ENCODE data around the gene CHN2.

Gene CHN2

DNA sequence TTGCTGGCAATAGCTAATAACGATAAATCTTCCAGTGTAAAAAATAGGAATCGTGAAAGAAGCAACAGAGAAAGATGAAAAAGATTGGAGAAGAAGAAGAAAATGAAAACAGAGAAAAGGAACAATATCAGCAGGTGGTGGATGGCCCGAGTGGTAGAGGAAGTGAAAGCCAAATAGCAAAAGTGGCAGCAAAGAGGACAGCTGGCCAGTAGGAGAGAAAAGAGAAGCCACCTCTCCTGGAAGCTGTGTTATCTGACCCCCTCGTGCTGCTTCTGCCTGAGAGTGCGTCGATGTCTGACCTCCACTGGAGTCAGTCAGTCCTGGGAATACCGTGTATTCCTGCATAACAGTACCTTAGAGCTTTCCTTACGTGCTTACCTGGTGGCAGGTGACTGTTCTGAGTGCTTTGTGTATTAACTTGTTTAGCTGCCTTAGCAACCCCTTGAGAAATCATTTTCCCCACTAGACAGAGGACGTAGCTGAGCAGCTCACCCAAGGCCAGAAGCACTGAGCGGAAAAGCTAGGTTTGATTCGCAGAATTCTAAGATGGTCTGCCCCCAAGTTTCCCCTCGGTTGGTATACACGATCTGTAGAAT is 88.3 kb downstream of the CHN2 start:
- no peak for DNase-seq (ENCODE audit: low read depth in 2 of 3, low spot score in 1 of 3)

DNA sequence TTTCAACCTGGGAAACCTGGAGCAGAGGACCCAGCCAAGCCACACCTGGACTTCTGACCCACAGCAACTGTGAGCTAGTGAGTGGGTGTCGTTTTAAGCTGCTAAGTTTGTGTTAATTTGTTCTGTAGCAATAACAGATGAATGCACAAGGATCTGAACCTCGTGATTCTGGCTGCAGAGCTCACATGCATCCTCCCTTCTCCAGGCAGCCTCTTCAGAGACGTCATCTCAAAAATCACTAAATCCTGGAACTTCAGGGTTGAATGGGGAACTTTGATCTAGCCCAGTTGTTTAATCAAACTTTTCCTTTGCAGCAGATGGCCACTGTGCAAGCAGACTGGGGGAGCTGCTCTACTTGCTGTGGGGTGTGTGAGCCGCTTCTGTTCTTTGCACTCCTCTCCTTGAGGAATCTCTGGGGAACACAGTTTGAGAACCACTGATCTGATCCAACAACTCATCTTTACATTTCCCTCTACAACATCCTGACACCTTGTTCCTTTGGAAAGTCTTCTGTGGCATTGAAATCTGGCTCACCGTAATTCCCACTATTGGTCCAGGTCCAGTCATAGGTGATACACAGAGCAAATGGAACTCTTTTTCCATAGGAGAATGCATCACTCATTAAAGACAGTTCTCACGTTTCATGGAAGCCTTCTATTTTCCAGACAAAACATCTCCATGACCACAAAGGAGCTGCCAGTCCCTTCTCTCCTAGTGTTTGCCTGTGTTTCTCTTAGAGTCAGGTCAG is 90.3 kb downstream of the CHN2 start:
- DNase-seq (ENCODE audit: low read depth in 2 of 3, low spot score in 1 of 3) = no peak

DNA sequence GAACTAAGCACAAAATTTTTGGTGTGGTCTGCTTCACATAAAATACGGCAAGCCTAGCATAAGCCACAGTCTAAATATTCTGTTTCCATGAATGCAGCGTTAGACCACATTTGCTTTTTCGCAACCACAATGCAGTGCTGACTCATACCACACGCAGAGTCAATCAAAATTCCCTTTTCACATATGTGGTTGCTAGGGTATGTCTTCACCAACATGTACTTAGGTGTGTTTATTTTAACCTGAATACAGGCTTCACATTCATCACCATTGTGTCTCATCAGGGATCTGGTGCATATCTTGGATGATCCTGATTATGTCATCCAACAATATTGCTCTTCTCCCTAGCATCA is 90.8 kb downstream of the CHN2 start:
- peak; percentile 16 to 47 (median 23) for DNase-seq (ENCODE audit: low read depth in 2 of 3, low spot score in 1 of 3)

DNA sequence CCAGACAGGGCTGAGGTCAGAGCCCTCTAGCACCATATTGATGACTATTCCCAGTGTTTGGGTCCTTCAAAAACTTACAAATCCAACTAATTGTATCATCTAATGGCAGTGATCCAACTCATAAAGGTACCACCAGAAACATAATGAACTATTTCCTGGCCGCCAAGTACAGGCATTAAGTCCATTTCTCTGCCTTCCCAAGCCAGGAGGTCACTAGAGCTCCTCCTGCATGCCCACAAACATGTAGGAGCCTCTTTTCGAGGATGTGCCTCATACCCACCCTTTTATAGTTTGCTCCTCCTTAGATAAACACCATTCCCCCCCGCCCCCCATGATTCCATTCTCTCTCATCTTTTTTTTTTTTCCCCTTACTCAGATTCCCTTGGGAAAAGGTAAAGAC is 91.3 kb downstream of the CHN2 start:
- no peak for DNase-seq (ENCODE audit: low read depth in 2 of 3, low spot score in 1 of 3)

DNA sequence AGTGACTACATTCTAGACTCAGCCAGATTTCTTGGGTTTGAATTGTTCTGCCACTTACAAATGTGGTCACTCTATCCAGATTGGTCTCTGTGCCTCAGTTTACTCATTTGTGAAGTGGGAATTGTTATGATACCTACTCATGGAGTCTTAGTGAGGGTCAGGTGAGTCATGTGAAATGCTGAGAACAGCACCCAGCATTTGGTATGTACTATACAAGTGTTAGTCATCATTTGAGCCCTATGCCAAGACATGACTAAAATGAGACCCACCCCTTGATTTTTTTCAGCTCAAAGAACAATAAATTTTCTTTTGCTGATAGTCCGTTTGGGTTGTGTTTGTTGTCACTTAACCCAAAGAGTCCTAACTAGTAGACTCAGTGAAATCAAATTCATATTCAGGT is 92.8 kb downstream of the CHN2 start:
- no peak for DNase-seq (ENCODE audit: low read depth in 2 of 3, low spot score in 1 of 3)

DNA sequence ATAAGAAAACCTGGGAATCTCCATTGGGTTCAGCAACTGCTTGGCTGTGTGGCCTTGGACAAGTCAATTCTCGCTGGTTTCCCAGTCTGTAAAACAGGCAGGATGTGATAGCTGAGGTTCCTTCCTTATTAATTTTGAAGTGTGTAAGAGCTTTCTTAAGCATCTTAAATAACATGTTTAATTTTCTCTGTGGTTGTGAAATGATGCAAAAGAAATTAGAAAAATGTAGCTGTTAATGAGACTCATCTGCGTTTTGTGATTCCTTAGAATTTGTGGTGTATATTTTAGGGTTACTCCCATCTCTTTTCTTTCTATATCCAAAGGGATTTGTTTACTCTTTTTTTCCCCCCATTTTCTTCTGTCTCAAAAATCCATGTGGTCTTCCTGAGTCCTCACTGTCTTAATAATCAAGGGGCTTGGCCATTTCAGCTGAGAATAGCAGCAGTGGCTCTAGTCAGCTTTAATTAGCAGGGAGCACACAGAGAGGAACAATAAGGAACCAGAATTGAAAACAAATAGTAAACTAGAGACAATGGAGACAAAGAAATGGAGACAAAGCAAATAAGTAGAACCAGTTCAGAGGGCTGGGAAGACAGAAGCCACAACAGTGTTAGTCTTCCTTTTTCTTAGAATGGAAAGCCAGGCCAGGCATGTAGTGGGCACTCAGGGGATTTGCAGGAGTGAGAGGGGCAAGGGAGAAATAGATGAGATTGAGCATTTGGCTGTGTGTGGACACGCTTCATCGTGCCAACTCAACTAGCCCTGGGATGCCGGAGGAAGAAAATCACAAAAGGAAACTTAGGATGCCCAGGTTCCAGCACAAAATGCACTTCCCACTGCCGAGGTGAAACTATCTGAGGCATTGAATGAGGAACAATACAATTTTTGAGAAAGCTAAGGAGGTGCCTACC is 93.9 kb downstream of the CHN2 start:
- no peak for DNase-seq (ENCODE audit: low read depth in 2 of 3, low spot score in 1 of 3)

DNA sequence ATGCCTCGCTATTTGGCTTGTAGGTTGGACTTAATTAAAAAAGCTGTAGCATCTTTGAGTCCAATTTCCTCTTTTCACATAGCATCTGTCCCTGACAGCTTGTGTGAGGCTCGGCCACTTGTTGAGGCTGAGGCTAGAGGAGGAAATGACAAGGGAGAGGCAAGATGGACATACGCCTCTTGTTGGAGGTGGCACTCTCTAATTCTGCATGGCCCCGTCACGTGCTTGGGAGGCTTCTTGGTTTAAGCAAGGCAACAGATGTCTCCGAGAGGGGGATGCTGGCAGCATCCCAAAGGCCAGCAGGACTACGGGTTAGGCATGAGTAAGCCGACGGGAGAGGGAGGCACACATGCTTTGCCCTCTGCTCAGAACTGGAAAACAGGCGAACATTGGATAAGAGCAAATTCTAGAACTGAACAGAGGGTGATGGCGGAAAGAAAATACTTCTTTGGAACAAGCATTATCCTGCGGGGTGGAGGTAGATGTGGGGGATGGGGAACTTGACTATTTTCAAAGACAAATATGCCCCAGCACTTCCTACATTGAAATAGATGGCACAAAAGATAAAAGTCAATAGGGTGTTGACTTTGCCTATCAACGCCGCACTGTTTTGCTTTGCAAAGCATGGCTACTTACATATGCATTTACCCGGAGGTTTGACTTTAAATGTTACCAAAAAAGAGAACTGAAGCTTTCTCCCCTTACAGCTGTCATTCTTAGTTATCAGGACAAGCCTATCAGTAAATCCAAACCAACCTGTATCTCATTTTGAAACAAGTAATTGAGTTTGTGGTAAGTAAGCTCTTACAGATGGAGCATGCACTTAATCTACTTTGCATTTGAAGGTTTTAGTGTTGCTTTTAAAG is 94.8 kb downstream of the CHN2 start:
- DNase-seq (ENCODE audit: low read depth in 2 of 3, low spot score in 1 of 3) = no peak

DNA sequence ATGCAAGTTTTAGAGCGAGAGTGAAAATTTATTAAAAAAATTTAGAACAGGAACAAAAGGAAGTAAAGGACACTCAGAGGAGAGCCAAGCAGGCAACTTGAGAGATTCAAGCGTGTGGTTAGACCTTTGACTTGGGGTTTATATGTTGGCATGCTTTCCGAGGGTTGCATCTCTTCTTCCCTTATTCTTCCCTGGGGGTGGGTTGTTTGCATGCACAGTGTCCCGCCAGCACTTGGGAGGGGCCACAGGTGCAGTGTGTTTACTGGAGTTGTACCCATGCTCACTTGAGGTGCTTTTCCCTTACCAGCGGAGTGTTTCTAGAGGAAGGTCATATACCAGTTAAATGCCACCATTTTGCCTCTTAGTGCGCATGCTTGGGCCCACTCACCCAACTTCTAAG is 96.3 kb downstream of the CHN2 start:
- DNase-seq (ENCODE audit: low read depth in 2 of 3, low spot score in 1 of 3) = no peak

DNA sequence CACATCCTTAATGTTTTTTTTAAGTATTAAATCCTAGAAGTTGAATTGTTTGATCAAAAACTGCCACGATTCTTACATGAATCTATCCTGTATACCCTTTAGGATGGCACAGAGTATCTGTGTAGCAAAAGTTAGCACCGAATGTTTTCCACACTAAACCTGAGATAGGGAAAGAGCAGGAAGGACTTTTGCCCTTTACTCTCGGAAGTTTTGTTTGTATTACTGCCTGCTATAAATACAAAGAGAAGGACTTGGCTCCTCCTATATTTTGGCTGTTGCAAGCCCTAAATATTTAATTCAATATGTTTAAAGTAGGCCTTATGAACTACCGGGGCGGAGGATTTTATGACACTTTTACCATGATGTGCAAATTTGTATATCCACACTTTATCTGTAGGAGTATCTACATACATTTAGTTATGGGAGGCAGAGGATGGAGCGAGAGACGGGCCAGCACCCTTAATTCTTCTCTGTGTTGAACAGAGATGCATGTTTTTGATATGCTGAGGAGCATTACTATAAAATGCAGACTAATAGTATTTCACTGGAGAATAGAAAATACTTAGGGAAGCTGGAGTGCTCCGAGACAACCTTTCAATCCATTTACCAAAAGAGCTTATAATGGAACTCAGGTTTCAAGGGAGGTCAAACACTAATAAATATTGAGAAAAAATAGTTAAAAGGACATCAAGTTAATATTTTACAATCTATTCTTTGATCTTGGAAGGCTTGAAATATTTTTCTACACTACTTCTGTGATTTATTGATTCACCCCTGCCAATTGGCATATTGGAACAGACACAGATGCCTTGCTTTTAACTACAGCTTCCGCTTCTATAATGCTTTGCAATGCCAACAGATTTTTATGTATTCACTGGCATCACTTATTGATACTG is 97.4 kb downstream of the CHN2 start:
- DNase-seq (ENCODE audit: low read depth in 2 of 3, low spot score in 1 of 3) = no peak

DNA sequence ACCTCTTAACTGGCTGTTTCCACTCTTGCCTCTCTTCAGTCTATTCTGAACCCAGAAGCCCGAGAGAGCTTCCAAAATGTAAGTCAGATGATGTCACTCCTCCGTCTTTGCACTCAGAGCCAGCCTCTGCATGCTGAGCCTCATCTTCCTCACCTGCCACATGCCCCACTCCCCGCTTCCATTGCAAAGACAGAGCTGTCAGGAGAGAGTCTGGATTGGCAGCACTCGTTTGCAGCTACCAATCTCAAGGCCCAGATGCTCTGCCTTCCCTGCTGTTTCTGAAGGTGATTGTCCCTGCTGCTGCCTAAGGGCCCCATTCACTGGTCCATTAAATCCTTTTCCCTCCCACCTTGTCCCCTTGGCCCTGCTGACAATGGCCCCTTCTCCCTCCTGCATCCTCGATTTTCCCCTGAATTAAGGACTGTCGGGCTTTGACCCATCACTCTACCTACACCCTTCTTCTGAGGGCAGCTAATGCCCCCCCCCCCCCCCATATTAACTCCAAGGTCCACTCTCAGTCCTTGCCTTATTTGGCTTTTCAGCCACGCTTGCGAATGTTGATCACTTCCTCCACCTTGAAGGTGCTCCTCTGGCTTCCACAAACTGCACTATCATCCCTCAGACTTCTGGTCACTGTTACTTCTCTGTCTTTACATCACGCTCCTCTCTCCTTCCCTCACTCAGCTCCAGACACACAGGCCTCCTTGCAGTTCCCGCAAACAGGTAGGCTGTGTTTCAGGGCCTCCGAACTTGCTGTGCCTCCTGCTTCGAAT is 98.5 kb downstream of the CHN2 start:
- no peak for DNase-seq (ENCODE audit: low read depth in 2 of 3, low spot score in 1 of 3)

DNA sequence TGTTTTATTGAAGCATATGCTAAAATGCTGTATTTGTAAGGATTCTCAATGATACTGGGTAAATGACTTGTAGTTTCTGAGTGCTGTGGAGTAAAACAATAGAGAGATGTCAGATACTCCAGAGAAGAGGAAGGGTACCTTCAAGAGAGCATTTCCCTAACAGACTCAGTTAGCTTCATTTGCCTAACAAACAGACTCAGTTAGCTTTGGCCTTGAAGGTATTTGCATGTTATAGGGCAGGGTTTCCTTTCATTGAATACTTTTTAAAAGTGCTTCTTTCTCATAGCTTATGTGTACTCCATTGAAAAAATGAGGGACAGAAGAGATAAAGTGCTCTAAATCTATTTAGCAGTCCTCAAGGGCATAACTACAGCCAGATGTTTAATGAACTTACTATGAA is 101.8 kb downstream of the CHN2 start:
- no peak for DNase-seq (ENCODE audit: low read depth in 2 of 3, low spot score in 1 of 3)

DNA sequence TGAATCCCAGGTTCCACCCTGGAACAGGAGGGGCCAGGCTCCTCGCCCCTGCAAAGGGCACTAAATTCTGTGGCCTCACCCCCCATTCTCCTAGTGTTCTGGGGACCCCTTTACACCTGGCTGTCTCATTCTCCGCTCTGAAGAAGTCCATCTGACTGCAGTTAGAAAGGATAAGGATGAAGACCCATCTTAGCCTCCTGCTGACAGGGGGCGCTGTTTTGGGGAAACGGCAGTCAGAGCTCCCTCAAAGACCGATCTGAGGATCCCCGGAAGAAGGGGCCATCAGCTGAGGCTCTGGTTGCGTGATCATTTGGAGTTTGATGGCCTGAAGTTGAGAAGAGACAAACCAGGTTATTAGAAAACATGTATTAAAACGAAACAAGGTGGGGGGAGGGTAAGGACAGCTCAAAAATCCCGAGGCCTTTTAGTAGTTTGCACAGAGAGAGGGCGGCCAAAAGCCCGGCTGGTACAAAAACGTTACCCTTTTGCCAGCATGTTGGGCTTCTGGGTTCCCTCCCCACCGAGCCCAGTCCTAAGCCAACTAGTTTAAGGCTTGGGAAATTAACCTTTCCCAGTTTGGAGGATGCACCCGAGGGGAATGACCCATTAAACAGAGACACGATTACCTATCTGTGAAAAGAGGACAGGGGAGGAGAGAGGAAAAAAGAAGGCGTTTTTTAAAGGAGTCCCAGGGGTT is 102.8 kb downstream of the CHN2 start:
- peak in 1 of 3 donors; percentile 10 for DNase-seq (ENCODE audit: low read depth in 2 of 3, low spot score in 1 of 3)

DNA sequence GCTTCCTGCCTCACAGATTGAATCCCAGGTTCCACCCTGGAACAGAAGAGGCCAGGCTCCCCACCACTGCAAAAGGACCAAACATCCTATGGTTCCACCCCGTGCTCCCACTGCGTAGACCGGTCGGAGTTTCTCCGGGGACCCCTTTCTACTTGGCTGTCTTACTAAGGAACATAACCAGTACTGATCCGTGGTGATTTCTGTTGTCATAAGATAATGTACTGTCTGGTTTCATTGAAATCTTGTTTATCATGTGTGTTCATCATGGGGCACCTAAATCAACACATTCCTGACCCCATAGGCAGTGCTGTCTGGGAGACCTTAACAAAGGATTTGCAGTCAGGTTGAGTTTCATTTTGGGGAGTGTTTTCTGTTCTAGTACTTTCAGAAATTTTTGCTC is 104.5 kb downstream of the CHN2 start:
- no peak for DNase-seq (ENCODE audit: low read depth in 2 of 3, low spot score in 1 of 3)

DNA sequence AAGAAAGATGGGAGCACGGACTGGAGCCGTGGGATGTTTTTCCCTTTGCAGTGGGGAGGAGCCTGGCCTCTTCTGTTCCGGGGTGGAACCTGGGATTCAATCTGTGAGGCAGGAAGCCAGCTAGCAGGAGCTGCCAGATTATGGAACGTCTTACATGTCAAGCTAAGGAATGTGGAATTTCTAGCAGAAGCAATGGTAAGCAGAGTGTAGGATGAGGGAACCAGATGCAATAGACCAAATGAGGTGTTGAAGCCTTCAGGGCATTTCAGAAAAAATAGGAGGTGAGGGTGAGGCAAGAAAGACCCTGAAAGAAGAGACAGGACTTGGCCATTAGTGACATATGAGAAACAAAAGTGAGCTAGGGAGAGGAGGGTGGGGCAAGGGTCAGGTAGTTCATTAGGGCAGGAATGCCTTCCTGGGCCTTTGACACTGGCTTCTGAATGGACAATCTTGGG is 105.5 kb downstream of the CHN2 start:
- no peak for DNase-seq (ENCODE audit: low read depth in 2 of 3, low spot score in 1 of 3)

DNA sequence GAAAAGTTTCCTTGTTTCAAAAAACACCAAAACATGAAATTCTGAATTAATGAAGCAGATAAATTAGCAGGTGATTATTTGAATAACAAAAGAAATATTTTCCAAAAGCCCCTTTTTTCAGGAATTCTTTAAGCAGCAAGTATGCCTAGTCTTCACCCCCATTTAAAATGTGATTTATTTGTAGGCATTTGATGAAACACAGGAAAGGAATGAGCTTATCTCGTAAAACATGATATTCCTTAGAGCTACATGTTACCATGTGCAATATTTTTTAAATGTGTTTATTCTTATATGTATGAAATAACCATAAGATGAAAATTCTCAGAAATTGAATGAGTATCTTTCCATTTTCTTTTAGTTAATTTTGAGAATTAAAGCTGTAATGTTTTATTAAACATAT is 106.1 kb downstream of the CHN2 start:
- DNase-seq (ENCODE audit: low read depth in 2 of 3, low spot score in 1 of 3) = no peak

DNA sequence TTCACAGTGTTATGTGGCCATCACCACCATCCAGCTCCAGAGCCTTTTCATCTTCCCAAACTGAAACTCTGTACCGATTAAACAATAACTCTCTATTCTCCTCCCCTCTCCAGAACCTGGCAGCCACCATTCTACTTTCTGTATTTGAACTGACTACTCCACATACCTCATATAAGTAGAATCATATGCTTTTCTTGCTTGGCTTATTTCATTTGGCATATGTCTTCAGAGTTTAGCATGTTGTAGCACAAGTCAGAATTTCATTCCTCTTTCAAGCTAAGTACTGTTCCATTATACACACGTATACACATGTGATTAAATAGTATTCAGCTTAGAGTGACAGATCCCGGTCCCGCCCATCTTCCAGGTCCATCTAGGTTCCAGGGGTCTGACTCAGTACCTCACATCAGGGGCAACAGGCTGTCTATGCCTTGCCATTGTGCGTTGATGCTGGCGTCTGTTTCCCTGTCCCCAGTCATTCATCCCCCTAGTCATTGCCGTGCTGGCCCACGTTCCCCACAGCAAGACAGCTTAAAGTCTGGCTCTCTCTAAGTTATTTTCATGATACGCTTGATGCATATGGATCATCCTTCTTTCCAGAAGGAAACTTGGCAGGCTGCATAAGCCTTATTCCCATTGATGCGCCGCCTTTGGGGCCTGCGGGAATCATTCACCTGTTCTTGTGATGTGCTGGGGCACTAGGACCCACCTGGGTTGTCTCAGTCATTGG is 108.3 kb downstream of the CHN2 start:
- no peak for DNase-seq (ENCODE audit: low read depth in 2 of 3, low spot score in 1 of 3)

DNA sequence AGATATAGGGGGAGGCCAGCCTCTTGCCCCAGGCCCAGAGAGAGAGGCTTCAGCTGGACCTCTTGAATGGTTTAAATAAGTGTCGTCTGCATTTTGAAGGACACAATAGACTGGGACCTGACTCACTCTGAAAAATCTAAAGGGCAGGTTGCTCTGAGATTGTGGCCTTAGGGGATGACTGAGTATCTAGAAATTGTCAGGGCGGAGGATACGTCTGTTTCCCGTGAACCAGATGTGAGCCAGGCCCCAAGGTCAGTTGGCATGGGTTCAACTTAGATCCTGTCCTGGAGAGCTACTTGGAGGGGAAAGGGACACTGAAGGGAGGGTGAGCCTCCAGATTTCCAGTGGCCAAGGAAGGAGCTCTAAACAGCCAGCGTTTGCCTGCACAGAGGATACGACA is 110.2 kb downstream of the CHN2 start:
- no peak for DNase-seq (ENCODE audit: low read depth in 2 of 3, low spot score in 1 of 3)

DNA sequence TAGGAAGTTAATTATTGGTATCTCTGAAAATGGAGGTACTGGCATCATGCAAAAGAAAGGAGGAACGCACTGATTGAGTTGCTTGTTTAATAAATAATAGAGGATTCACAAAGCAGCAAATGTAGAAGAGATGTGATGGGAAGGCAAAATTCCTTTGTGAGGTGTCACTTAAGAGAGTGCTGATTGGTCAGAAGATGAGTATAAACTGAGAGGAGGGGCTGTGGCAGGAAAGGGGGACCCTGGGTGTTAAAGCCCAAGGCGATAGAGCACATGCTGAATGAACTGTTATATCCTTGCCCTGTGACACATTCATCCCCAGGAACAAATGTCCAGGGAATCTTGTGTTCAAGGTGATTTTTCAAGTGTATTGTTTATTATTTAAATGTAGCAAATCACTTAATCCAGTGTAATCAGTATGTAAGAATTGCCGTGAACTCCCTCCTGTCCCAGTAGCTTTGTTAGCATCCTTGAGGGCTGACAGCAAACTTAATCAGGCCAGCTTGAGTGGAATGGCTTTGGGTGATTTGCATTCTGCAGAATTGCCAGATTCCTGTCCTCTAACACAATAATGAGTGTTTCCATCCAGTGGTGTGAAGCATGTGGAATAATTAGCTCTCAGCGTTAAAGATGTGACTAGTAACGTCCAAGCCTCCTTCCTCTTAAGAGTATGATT is 111.9 kb downstream of the CHN2 start:
- DNase-seq (ENCODE audit: low read depth in 2 of 3, low spot score in 1 of 3) = no peak

Measured in stimulated activated CD4-positive, alpha-beta T cell treated with anti-CD3 and anti-CD28 coated beads, Interleukin-12 subunit alpha, Interleukin-12 subunit beta, amount 100 ng/mL, for 48 hours (primary cell).